Measurements from ENCODE around the gene G3BP1.

- no peak for TF ChIP-seq CREB1 (CRISPR knock-in tag; IDR thresholded peaks at IDR 0.05)
- TF ChIP-seq MLX (CRISPR knock-in tag; IDR thresholded peaks at IDR 0.05), result no peak
- peak; percentile 48 for TF ChIP-seq CTCF (IDR thresholded peaks at IDR 0.05)
- no peak for TF ChIP-seq ZNF425 (CRISPR knock-in tag; conservative IDR thresholded peaks at IDR 0.05)
- TF ChIP-seq ZNF416 (CRISPR knock-in tag; IDR thresholded peaks at IDR 0.05), result no peak
- no peak for TF ChIP-seq MAX (CRISPR knock-in tag; IDR thresholded peaks at IDR 0.05)
These were observed 28.9 kb upstream of the G3BP1 start for GRCh38 chr5:151742870-151743294.

All from WTC11 (cell line).